GM23248 (cell line): ENCODE measurements around the gene KRT8. TPM values are rescaled to one million over a fixed set of nuclear protein-coding genes. Genes with fewer than 3 reads are reported as not detected.

ENCODE experiments used
- DNase-seq: peaks from one replicate; pipeline ENCODE4 v3.0.0-alpha.2; 2015
- H2AFZ ChIP-seq: fragments of 200-600 bp; sonication (generic); 2 replicates; pipeline ENCODE4 v1.6.1; 2016; ENCODE audit warnings: antibody characterized with exemption
- H3F3A ChIP-seq: fragments of 200-600 bp; sonication (generic); 2 replicates; pipeline ENCODE4 v1.6.1; 2016; ENCODE audit warnings: mild to moderate bottlenecking, antibody characterized with exemption, mixed run types; ENCODE audit not compliant: insufficient read depth
- H3K27ac ChIP-seq: fragments of 200-600 bp; sonication (generic); 2 replicates; pipeline ENCODE4 v1.5.1; 2016; ENCODE audit warnings: mild to moderate bottlenecking
- H3K27me3 ChIP-seq: fragments of 200-600 bp; sonication (generic); replicated peaks from 2 replicates; pipeline ENCODE4 v1.6.1; 2016; ENCODE audit warnings: mild to moderate bottlenecking; ENCODE audit not compliant: insufficient read depth
- H3K36me3 ChIP-seq: fragments of 200-600 bp; sonication (generic); 2 replicates; pipeline ENCODE4 v1.6.1; 2016; ENCODE audit warnings: low read depth, mild to moderate bottlenecking
- H3K4me1 ChIP-seq: fragments of 200-600 bp; sonication (generic); 2 replicates; pipeline ENCODE4 v1.6.1; 2016; ENCODE audit warnings: mild to moderate bottlenecking; ENCODE audit not compliant: insufficient read depth
- H3K4me2 ChIP-seq: fragments of 200-600 bp; sonication (generic); one replicate; pipeline ENCODE4 v1.6.1; 2016; ENCODE audit warnings: mild to moderate bottlenecking; ENCODE audit not compliant: unreplicated experiment
- H3K4me3 ChIP-seq: fragments of 200-600 bp; sonication (generic); 2 replicates; pipeline ENCODE4 v1.5.1; 2016; ENCODE audit warnings: mild to moderate bottlenecking
- H3K79me2 ChIP-seq: fragments of 200-600 bp; sonication (generic); 2 replicates; pipeline ENCODE4 v1.6.1; 2016; ENCODE audit warnings: mild to moderate bottlenecking; ENCODE audit not compliant: insufficient read depth
- H3K9ac ChIP-seq: fragments of 200-600 bp; sonication (generic); 2 replicates; pipeline ENCODE4 v1.6.1; 2016; ENCODE audit warnings: mild to moderate bottlenecking
- H3K9me2 ChIP-seq: fragments of 200-600 bp; sonication (generic); 2 replicates; pipeline ENCODE4 v1.6.1; 2016; ENCODE audit warnings: mixed run types, mild to moderate bottlenecking, moderate library complexity; ENCODE audit not compliant: insufficient read depth
- H3K9me3 ChIP-seq: fragments of 200-600 bp; sonication (generic); one replicate; pipeline ENCODE4 v1.6.1; 2017; ENCODE audit warnings: low read depth
- H4K20me1 ChIP-seq: fragments of 200-600 bp; sonication (generic); 2 replicates; pipeline ENCODE4 v1.6.0; 2016; ENCODE audit not compliant: insufficient read depth
- EZH2 ChIP-seq: fragments of 200-600 bp; sonication (generic); IDR thresholded peaks from 2 replicates; pipeline ENCODE4 v1.6.1; 2018; ENCODE audit warnings: antibody characterized with exemption, mild to moderate bottlenecking; ENCODE audit not compliant: insufficient read depth, poor library complexity, severe bottlenecking
- EZH2phosphoT487 ChIP-seq: fragments of 200-600 bp; sonication (generic); IDR thresholded peaks from 2 replicates; pipeline ENCODE4 v1.6.1; 2018; ENCODE audit warnings: antibody characterized with exemption, moderate library complexity, mild to moderate bottlenecking, low read depth; ENCODE audit not compliant: insufficient read depth
- WGBS, 2 experiments: methylation state at CpG; one replicate each; pipeline ENCODE4 v1.1.6; 2015 to 2017; ENCODE audit warnings: low lambda C conversion rate in 2 of 2, low coverage in 1 of 2; ENCODE audit errors: missing lambda C conversion rate in 2 of 2; 5-methylcytosine and 5-hydroxymethylcytosine counted together
- in situ Hi-C: fragments of 300-500 bp; cut with MboI; formaldehyde crosslinking; loops from 2 replicates; pipeline ENCODE4 v1.15.0; 2020
- polyA plus RNA-seq: library from polyadenylated mRNA; unstranded; fragments of >200 nt; fragmentation: Nextera tagmentation; extraction: Ambion mirVana; gene quantifications from 2 replicates; pipeline ENCODE4 v1.2.1, GENCODE V29; 2016
- total RNA-seq: library from RNA; depleted of rRNA; stranded (reverse); fragments of >200 nt; shearing (Covaris generic); gene quantifications from 2 replicates; pipeline ENCODE4 v1.2.3, GENCODE V29; 2014

KRT8 gene
- total and polyA plus RNA-seq, 2 experiments from 2014 or later = 5.5 to 19.8 TPM

DNA sequence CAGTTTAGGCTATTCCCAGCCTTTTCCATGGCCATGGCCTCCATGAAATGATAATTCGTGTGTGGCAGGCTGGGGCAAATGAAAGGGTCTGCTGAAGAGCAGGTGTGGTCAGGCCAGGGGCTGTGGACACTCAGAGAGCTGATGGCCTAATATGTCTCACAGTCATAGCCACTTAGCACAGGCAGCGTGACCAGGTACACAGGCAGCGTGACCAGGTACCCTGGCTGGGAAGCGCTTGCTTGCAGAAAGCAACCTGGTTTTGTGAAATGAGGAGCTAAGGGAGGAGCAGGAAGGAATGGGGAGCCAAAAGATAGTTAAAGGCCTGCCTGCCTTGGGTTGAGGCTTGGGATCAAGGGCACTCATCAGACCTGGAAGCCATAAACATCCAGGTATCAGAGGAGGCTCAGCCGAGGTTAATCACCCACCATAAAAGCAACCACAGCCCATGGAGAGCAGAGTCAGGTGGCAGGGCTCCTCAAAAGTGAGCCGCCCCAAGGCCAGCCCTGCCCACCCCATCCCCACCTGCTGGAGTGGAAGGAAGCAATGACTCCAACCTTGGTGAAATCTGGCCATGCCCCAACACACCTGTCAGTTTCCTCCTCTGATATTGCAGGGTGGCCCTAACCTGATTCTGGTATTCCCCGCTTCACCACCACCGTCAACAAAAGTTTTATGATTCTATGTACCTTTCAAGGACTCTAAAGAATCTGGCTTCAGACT lies 8.0 kb upstream of the KRT8 start:
- no peak overlapping the region for H3K4me3 ChIP-seq
- no peaks in the 10 kb centered on the region for H3K79me2 ChIP-seq
- H3K9me3 ChIP-seq = no peaks in the 10 kb centered on the region
- TF ChIP-seq EZH2 (no peak), EZH2phosphoT487 (no peak)
- 80 to 83% methylated on average over 7 to 8 of the region's 8 CpGs for WGBS, 2 experiments
- no peak overlapping the region for H3K9ac ChIP-seq
- H2AFZ ChIP-seq = no peak overlapping the region
- H4K20me1 ChIP-seq = no peaks in the 10 kb centered on the region
- 0 out of 2 replicates have a peak, but pooled peaks cover 5% of the 10 kb centered on the region for H3F3A ChIP-seq
- no peak overlapping the region for H3K27ac ChIP-seq
- in situ Hi-C loops = no loop called here
- no peaks in the 10 kb centered on the region for H3K9me2 ChIP-seq
- H3K27me3 ChIP-seq = no peaks in the 10 kb centered on the region
- H3K4me2 ChIP-seq = no peak overlapping the region
- no peak for DNase-seq
- peaks cover 8% of the 10 kb centered on the region for H3K4me1 ChIP-seq
- H3K36me3 ChIP-seq = no peaks in the 10 kb centered on the region

- in situ Hi-C loops = no loop called here
- no peaks in the 10 kb centered on the region for H3K36me3 ChIP-seq
- no peak overlapping the region for H3K27ac ChIP-seq
- no peak for TF ChIP-seq EZH2
- no peak for TF ChIP-seq EZH2phosphoT487
- DNase-seq = no peak
- no peak overlapping the region for H3K4me3 ChIP-seq
- H2AFZ ChIP-seq = no peak overlapping the region
- H3F3A ChIP-seq = 0 out of 2 replicates have a peak, but pooled peaks cover 5% of the 10 kb centered on the region
- H3K79me2 ChIP-seq = no peaks in the 10 kb centered on the region
- H3K4me2 ChIP-seq = no peak overlapping the region
- WGBS, 2 experiments = 83 to 89% methylated on average over 10 of the region's 10 CpGs
- no peak overlapping the region for H3K9ac ChIP-seq
- no peaks in the 10 kb centered on the region for H3K27me3 ChIP-seq
- peaks cover 12% of the 10 kb centered on the region for H3K4me1 ChIP-seq
- no peaks in the 10 kb centered on the region for H4K20me1 ChIP-seq
- H3K9me3 ChIP-seq = no peaks in the 10 kb centered on the region
- H3K9me2 ChIP-seq = no peaks in the 10 kb centered on the region
These were observed 5.5 kb upstream of the KRT8 start for GRCh38 chr12:52910248-52910883.

GRCh38 chr12:52909796-52910195 lies 4.9 kb upstream of the KRT8 start:
- Histone ChIP-seq H3K79me2 (no peaks in the 10 kb centered on the region), H3K9me3 (no peaks in the 10 kb centered on the region), H3K27me3 (no peaks in the 10 kb centered on the region), H4K20me1 (no peaks in the 10 kb centered on the region), H3K4me1 (peaks cover 12% of the 10 kb centered on the region), H3K9ac (no peak overlapping the region), H3K4me2 (no peak overlapping the region), H2AFZ (no peak overlapping the region), H3K27ac (no peak overlapping the region), H3K36me3 (no peaks in the 10 kb centered on the region), H3K4me3 (no peak overlapping the region), H3K9me2 (no peaks in the 10 kb centered on the region), H3F3A (0 out of 2 replicates have a peak, but pooled peaks cover 5% of the 10 kb centered on the region)
- in situ Hi-C loops = no loop called here
- no peak for TF ChIP-seq EZH2phosphoT487
- TF ChIP-seq EZH2 = no peak
- no peak for DNase-seq
- WGBS, 2 experiments = 91 to 92% methylated on average over 3 of the region's 3 CpGs

DNA sequence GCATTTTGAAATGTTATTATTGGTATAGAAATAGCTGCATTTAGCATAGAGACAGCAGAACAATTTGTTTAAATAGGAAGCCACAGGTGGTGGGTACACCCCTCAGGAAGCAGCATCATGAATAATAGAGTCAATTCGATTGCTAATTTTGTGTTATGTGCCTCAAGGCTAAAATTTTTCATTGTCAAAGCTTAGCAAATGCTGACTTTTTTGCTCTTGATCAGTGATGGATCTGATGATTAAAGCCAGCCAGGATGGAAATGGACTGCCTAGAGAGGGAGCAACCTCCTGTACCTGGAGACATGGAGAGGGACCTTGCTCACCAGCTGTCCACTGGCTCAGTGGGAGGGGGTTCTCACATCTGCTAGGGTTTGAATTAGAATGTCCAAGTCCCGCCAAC lies 4.5 kb upstream of the KRT8 start:
- TF ChIP-seq EZH2 (no peak), EZH2phosphoT487 (no peak)
- no peak for DNase-seq
- in situ Hi-C loops = no loop called here
- WGBS, 2 experiments = 96 to 100% methylated on average over 2 of the region's 2 CpGs
- no peaks in the 10 kb centered on the region for H3K79me2 ChIP-seq
- H3K4me1 ChIP-seq = peaks cover 12% of the 10 kb centered on the region
- no peaks in the 10 kb centered on the region for H3K9me2 ChIP-seq
- H3K9ac ChIP-seq = no peak overlapping the region
- H3K36me3 ChIP-seq = no peaks in the 10 kb centered on the region
- no peak overlapping the region for H2AFZ ChIP-seq
- no peak overlapping the region for H3K27ac ChIP-seq
- no peaks in the 10 kb centered on the region for H3K27me3 ChIP-seq
- 0 out of 2 replicates have a peak, but pooled peaks cover 5% of the 10 kb centered on the region for H3F3A ChIP-seq
- no peak overlapping the region for H3K4me2 ChIP-seq
- H3K9me3 ChIP-seq = no peaks in the 10 kb centered on the region
- H4K20me1 ChIP-seq = no peaks in the 10 kb centered on the region
- no peak overlapping the region for H3K4me3 ChIP-seq
